ENCODE measurements around the gene ENPP3. TPM values are rescaled to one million over a fixed set of nuclear protein-coding genes. Genes with fewer than 3 reads are reported as not detected.

The ENPP3 gene
- polyA plus RNA-seq, 1 of the 3 experiments (the other 2 are of a cell fraction), result not detected

DNA sequence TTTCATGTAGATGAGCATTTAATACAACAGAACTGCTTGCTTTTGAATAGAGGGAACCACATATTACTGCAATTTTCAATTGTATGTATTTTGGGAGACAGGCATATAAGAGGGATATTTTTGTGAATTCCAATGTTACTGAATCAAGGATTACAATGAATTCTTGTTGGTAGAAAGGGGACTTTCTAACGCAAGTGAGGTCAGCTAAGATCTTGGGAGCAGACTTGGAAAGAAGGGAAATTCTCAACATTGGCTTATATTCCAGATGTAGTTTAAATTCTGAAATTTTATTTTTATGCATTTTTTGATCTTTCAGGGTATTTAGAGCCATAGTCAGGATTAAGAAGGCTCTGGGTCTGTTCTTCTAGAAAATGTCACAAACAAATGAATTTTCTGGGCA lies 117.0 kb downstream of the ENPP3 start:
- Histone ChIP-seq H3K9ac (no peak overlapping the region), H3K4me1 (ENCODE audit: control insufficient read depth in 1 of 2, insufficient read depth in 2 of 2, low read depth in 1 of 2, low read length in 1 of 2) (no peaks in the 10 kb centered on the region), H3K4me3 (ENCODE audit: low read depth in 2 of 2, low read length in 1 of 2) (no peak overlapping the region), H3K9me3 (0 out of 2 replicates have a peak, but pooled peaks cover 4% of the 10 kb centered on the region), H3K36me3 (replicated peaks in 1 of 2; ENCODE audit: control insufficient read depth in 1 of 2, insufficient read depth in 2 of 2, low read length in 1 of 2) (no peaks in the 10 kb centered on the region), H3F3A (replicated peaks; ENCODE audit: insufficient read depth) (no peaks in the 10 kb centered on the region), H2AFZ (ENCODE audit: low read depth) (no peak overlapping the region), H3K9me2 (no peaks in the 10 kb centered on the region), H3K27me3 (ENCODE audit: insufficient read depth) (peaks cover 10% of the 10 kb centered on the region), H4K20me1 (ENCODE audit: insufficient read depth) (no peaks in the 10 kb centered on the region), H3K27ac (ENCODE audit: low read depth in 2 of 2, low read length in 1 of 2) (no peak overlapping the region), H3K79me2 (ENCODE audit: insufficient read depth) (no peaks in the 10 kb centered on the region), H3K4me2 (no peak overlapping the region)
- CTCF ChIA-PET, result interaction anchor here (1.6 kb wide), 1 partner anchor 28 kb away, joined by 4 read pairs; no protein-coding TSS in a partner anchor
- WGBS (ENCODE audit: low lambda C conversion rate), result 44% methylated on average over 1 of the region's 1 CpG
- DNase-seq, result no peak
- POLR2A ChIA-PET, result no interaction called here
- TF ChIP-seq, protein P1, sequence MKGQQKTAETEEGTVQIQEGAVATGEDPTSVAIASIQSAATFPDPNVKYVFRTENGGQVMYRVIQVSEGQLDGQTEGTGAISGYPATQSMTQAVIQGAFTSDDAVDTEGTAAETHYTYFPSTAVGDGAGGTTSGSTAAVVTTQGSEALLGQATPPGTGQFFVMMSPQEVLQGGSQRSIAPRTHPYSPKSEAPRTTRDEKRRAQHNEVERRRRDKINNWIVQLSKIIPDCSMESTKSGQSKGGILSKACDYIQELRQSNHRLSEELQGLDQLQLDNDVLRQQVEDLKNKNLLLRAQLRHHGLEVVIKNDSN (IDR thresholded peaks at IDR 0.05; ENCODE audit: borderline replicate concordance, low read depth), result no peak
- TF ChIP-seq, protein P2, sequence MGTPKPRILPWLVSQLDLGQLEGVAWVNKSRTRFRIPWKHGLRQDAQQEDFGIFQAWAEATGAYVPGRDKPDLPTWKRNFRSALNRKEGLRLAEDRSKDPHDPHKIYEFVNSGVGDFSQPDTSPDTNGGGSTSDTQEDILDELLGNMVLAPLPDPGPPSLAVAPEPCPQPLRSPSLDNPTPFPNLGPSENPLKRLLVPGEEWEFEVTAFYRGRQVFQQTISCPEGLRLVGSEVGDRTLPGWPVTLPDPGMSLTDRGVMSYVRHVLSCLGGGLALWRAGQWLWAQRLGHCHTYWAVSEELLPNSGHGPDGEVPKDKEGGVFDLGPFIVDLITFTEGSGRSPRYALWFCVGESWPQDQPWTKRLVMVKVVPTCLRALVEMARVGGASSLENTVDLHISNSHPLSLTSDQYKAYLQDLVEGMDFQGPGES (IDR thresholded peaks at IDR 0.05; ENCODE audit: low read depth, low read length), result no peak
- TF ChIP-seq, protein P3, sequence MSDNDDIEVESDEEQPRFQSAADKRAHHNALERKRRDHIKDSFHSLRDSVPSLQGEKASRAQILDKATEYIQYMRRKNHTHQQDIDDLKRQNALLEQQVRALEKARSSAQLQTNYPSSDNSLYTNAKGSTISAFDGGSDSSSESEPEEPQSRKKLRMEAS (IDR thresholded peaks at IDR 0.05; ENCODE audit: low read depth), result no peak
- TF ChIP-seq GABPA (IDR thresholded peaks at IDR 0.05; ENCODE audit: low read depth) (no peak), EP300 (IDR thresholded peaks at IDR 0.05; ENCODE audit: borderline replicate concordance in 1 of 2, low read depth in 1 of 2, low read length in 1 of 2) (no peak), SIN3A (IDR thresholded peaks at IDR 0.05; ENCODE audit: borderline replicate concordance, low read depth, low read length) (no peak), POLR2AphosphoS5 (IDR thresholded peaks at IDR 0.05; ENCODE audit: low read depth, low read length) (no peak), YY1 (IDR thresholded peaks at IDR 0.05; ENCODE audit: low read depth) (no peak), CHD2 (IDR thresholded peaks at IDR 0.05; ENCODE audit: low read length, partially characterized antibody) (no peak), GATA2 (CRISPR knock-in tag; IDR thresholded peaks at IDR 0.05) (no peak), TEAD4 (IDR thresholded peaks at IDR 0.05; ENCODE audit: borderline replicate concordance, insufficient read depth) (no peak)
- TF ChIP-seq, protein P4, sequence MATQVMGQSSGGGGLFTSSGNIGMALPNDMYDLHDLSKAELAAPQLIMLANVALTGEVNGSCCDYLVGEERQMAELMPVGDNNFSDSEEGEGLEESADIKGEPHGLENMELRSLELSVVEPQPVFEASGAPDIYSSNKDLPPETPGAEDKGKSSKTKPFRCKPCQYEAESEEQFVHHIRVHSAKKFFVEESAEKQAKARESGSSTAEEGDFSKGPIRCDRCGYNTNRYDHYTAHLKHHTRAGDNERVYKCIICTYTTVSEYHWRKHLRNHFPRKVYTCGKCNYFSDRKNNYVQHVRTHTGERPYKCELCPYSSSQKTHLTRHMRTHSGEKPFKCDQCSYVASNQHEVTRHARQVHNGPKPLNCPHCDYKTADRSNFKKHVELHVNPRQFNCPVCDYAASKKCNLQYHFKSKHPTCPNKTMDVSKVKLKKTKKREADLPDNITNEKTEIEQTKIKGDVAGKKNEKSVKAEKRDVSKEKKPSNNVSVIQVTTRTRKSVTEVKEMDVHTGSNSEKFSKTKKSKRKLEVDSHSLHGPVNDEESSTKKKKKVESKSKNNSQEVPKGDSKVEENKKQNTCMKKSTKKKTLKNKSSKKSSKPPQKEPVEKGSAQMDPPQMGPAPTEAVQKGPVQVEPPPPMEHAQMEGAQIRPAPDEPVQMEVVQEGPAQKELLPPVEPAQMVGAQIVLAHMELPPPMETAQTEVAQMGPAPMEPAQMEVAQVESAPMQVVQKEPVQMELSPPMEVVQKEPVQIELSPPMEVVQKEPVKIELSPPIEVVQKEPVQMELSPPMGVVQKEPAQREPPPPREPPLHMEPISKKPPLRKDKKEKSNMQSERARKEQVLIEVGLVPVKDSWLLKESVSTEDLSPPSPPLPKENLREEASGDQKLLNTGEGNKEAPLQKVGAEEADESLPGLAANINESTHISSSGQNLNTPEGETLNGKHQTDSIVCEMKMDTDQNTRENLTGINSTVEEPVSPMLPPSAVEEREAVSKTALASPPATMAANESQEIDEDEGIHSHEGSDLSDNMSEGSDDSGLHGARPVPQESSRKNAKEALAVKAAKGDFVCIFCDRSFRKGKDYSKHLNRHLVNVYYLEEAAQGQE (IDR thresholded peaks at IDR 0.05; ENCODE audit: low read depth, low read length), result no peak
